ENCODE data around the gene ARHGEF1.
"Not testable (repeated sequence)": the region's sequence is repeated elsewhere in the genome, so short reads cannot be mapped to it uniquely, and the experiment has no call there.

Gene ARHGEF1

GRCh38 chr19:41862445-41862986, 20.5 kb upstream of the ARHGEF1 start:
- in situ Hi-C loops (cut with MboI; ENCODE audit: low sequenced_read_pairs) = no loop called here

DNA sequence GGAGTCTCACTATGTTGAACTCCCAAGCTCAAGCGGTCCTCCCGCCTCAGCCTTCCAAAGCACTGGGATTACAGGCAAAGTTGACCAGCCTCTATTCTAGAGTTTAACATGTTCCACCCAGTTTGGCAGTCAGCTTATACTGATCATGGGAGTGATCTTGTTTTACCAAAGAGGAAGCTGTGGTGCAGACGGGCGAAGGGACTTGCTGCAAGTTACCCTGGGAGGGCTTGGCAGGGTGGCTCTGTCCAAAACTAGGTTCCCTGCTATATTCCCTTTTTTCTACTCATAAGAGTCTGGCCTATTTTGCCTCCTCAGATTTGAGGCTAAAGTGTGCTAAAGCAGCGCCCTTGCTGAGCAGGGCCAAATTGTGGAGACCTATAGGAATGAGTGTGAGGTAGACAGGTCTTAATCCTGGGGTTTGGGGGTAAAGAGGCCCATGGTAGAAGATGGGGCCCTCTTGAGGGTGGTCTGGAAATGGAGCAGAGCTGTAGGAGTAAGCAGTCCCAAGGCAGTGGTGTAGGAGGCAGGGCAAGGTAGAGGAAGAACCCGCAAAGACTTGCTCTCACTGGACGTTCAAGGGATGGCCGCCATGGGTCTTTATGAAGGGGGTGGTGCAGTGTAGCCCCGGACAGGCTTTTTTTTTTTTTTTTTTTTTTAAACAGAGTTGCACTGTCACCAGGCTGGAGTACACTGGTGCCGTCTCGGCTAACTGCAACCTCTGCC, 19.6 kb upstream of the ARHGEF1 start:
- in situ Hi-C loops (cut with MboI; ENCODE audit: low sequenced_read_pairs) = no loop called here

GRCh38 chr19:41864374-41864773, 18.6 kb upstream of the ARHGEF1 start:
- in situ Hi-C loops (cut with MboI; ENCODE audit: low sequenced_read_pairs) = no loop called here

- in situ Hi-C loops (cut with MboI; ENCODE audit: low sequenced_read_pairs) = no loop called here
Observed at GRCh38 chr19:41866284-41866683, 16.7 kb upstream of the ARHGEF1 start.

GRCh38 chr19:41868120-41868988, 14.6 kb upstream of the ARHGEF1 start:
- in situ Hi-C loops (cut with MboI; ENCODE audit: low sequenced_read_pairs) = no loop called here

DNA sequence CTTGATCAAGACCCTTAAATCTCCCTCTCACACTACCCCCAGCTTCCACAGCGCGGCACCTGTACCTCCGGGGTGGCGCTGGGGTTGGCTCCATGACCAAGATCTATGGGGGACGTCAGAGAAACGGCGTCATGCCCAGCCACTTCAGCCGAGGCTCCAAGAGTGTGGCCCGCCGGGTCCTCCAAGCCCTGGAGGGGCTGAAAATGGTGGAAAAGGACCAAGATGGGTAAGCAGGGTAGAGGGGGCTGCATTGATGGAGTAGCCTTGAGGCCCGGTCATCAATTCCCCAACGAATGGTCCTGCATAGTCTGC, 14.0 kb upstream of the ARHGEF1 start:
- in situ Hi-C loops (cut with MboI; ENCODE audit: low sequenced_read_pairs) = no loop called here

- in situ Hi-C loops (cut with MboI; ENCODE audit: low sequenced_read_pairs) = no loop called here
Observed at GRCh38 chr19:41869374-41869955, 13.5 kb upstream of the ARHGEF1 start.

- in situ Hi-C loops (cut with MboI; ENCODE audit: low sequenced_read_pairs) = no loop called here
Observed at GRCh38 chr19:41870401-41870873, 12.5 kb upstream of the ARHGEF1 start.

DNA sequence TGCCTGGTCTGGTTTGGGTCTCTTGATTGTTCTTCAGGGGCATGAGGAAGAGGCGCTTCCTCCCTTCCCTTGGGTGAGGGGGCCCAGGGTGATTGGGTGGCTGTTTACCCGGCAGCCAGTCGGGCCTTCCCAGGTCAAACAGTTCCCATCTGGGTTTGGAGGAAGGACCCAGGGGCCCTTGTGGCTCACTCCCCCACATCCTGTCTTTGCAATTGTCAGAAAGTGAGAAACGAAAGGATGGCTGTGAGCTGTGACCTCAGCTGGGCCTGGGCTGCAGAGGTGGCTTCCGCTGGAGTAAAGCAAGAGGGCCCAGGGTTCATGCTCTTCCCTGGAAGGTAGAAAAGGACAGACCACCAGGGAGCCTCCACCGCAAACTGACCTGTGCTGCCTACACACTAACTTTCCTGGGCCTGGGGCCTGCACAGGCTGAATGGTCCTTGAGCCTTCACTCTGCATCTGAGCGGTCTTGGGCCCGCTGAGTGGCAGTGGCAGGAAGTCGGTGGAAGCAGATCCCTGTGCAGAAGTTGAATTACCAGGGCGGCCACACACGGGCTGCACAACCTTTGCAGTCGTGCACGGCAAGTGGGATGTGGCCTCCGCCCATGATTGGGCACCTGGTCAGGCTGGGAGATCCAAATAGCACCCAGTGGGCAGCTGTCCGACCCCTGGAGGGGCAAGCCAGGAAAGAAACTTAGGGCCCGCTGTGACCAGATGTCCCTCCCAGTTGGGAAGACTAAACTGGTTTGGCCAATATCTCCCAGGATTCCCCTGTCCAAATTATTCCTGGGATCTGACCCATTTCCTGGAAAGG, 11.2 kb upstream of the ARHGEF1 start:
- in situ Hi-C loops (cut with MboI; ENCODE audit: low sequenced_read_pairs) = no loop called here

GRCh38 chr19:41872384-41872774, 10.6 kb upstream of the ARHGEF1 start:
- in situ Hi-C loops (cut with MboI; ENCODE audit: low sequenced_read_pairs) = no loop called here

DNA sequence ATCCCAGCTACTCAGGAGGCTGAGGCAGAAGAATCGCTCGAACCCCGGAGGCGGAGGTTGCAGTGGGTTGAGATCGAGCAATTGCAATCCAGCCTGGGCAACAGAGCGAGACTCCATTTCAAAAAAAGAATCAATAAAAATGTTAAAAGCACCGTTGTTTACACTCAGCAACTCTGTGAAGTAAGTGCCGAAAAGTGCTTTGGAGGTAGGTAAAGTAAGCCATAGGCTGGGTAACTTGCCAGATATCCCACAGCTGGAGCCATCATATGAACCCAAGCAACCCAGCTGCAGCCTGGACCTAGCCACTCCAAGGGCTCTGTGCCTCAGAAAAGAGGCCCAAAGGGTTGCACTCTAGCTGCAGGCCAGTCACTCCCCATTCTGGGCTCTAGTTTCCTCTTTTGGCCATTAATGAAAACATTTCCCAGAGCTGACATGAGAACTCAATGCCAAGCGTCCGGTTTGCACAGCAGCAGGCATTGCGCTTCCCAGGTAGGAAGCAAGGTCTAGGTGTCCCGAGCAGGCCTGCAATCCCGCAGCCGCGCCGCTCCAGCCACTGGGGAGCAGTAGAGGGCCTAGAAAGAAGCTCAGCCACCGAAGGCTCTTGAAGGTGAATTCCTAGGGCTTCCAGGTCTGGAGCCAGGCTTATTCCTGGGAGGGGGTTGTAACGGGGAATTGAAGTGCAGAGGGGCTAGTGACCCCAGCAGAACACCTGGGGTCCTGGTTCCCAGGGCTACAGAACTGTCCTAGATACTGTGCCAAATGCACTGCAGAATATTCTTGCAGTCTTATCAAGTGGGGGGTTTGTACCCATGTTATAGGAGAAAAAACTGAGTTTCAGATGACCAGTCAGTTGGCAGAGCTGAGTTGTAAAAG, 10.0 kb upstream of the ARHGEF1 start:
- in situ Hi-C loops (cut with MboI; ENCODE audit: low sequenced_read_pairs) = no loop called here

DNA sequence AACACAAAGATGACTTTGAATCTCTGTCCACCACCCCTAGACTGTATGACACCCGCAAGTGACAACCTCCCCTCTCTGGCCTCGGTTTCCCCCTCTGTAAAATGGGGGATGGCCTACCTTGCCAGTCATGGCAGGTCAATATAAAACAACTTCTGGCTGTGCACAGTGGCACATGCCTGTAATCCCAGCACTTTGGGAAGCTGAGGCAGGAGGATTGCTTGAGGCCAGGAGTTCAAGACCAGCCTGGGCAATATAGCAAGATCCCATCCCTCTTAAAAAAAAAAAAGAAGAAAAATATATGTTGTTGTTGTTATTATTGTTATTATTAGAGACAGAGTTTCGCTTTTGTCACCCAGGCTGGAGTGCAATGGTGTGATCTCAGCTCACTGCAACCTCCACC, 7.0 kb upstream of the ARHGEF1 start:
- in situ Hi-C loops (cut with MboI; ENCODE audit: low sequenced_read_pairs) = not testable (repeated sequence)

DNA sequence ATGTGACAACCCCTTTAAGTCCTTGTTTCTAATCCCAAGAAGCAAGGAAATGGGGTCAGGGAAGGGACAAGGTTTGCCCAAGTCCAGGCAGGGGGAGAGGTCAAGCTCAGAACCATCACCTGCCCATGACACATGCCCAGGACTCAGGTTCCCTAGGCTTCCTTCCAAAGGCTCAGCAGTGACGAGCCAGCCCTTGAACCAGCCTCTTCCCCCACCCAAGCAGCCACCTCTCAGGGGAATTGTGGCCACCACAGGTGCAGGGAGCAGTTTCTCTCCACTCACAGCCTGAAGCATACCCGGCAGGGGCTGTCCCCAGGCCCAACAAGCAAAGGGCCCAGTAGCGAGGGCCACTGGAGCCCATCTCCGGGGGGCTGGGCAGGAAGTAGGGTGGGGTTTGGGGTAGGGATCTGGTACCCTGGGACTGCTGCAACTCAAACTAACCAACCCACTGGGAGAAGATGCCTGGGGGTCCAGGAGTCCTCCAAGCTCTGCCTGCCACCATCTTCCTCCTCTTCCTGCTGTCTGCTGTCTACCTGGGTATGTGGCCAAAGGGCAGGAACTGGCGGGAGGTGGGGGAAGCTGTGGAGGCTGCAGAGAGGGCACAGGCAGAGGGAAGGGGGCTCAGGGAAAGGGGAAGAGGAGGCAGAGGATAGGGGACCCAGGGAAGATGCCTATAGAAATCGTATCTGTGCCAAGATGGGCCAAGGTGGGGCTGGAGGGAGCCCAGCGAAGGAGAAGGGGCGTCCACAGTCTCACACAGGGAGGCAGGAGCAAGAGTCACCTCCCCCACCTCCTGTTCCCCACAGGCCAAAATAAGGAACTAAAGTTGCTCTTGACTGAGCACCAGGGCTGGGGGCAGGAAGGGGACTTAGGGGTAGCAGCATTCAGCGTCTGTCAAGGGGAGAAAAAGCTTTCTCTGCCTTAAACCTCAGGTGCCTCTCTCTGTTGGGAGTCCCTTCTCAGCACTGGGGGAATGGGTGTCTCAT, 5.8 kb upstream of the ARHGEF1 start, which contains the start of gene CD79A:
TSS of gene CD79A (plus strand) at position 433 of the 986 bp plus-strand sequence. CDS start at position 459, 26 bp downstream.
- in situ Hi-C loops (cut with MboI; ENCODE audit: low sequenced_read_pairs) = no loop called here

DNA sequence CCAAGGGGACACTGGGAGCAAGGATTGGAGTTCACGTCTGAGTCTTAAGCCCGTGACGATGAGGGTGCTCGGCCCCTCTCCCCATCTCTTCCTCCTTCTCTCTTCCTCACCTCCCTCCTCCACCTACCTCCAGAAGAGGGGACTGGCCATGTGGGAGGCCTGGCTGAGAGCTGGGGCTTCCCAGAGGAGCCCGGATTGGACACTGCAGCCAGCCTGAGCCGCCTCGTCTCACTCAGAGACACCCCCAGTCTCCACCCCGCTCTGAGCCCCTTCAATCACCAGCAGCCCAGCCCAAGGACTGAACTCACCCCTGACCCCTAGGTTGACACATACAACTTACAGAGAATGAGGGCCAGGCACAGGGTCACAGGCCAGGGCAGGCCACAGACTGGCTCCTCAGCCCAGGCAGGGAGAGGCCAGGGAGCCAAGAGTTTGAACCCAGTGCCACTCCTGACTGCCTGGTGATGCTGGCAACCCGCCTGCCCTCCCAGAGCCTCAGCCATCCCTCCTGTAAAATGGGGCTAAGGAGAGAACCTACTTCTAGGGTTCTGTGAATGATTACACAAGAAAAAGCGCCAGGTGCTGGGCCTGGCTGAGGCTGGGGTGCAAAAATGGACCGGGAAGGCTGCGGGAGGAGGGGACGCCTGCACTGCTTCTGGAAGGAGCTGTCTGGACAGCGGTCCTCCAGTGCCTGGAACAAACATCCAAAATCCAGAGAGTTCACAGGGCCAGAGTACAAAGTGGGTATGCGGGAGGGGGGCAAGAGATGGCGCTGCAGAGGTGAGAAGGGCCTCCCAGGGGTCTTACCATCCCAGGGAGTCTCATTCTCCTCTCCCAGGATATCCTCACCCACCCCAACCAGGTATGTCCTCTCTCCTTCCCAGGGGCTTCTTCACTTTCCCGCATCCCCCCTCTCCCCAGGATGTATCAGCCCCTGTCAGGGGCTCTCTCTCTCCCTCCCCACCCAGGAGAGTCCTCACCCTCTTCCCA, 4.8 kb upstream of the ARHGEF1 start:
- in situ Hi-C loops (cut with MboI; ENCODE audit: low sequenced_read_pairs) = no loop called here

DNA sequence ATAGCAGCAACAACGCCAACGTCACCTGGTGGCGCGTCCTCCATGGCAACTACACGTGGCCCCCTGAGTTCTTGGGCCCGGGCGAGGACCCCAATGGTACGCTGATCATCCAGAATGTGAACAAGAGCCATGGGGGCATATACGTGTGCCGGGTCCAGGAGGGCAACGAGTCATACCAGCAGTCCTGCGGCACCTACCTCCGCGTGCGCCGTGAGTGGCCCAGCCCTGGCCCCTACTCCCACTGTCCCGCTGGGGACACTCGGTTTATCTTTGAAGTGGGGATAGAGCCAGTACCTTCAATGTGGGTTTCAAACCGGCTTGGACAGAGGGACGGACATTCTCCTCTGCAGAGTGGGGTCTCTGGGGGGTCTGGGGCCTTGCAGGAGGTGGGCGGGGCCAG, 3.9 kb upstream of the ARHGEF1 start:
- in situ Hi-C loops (cut with MboI; ENCODE audit: low sequenced_read_pairs) = no loop called here

GRCh38 chr19:41879670-41880328, 3.2 kb upstream of the ARHGEF1 start:
- in situ Hi-C loops (cut with MboI; ENCODE audit: low sequenced_read_pairs) = no loop called here

DNA sequence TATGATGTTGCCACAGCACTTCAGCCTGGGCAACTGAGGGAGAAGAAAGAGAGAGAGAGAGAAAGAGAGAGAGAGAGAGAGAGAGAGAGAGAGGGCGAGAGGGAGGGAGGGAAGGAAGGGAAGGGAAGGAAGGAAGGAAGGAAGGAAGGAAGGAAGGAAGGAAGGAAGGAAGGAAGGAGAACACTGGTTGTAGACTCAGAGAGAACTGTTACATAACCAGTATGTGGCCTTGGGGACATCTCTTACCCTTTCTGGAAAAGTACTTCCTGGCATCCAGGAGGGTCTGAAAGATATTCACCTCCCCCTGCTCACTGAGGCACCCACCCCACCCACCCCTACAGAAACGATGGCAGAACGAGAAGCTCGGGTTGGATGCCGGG, 2.7 kb upstream of the ARHGEF1 start:
- in situ Hi-C loops (cut with MboI; ENCODE audit: low sequenced_read_pairs) = no loop called here
